IPS-11a (cell line): ENCODE measurements around the gene LAT.
"Not testable (repeated sequence)": the region's sequence is repeated elsewhere in the genome, so short reads cannot be mapped to it uniquely, and the experiment has no call there.

Experiments
- H3K4me3 ChIP-seq: one replicate; pipeline ENCODE4 v1.5.1; 2013; ENCODE audit warnings: low read depth, low read length, control low read depth

The LAT gene

DNA sequence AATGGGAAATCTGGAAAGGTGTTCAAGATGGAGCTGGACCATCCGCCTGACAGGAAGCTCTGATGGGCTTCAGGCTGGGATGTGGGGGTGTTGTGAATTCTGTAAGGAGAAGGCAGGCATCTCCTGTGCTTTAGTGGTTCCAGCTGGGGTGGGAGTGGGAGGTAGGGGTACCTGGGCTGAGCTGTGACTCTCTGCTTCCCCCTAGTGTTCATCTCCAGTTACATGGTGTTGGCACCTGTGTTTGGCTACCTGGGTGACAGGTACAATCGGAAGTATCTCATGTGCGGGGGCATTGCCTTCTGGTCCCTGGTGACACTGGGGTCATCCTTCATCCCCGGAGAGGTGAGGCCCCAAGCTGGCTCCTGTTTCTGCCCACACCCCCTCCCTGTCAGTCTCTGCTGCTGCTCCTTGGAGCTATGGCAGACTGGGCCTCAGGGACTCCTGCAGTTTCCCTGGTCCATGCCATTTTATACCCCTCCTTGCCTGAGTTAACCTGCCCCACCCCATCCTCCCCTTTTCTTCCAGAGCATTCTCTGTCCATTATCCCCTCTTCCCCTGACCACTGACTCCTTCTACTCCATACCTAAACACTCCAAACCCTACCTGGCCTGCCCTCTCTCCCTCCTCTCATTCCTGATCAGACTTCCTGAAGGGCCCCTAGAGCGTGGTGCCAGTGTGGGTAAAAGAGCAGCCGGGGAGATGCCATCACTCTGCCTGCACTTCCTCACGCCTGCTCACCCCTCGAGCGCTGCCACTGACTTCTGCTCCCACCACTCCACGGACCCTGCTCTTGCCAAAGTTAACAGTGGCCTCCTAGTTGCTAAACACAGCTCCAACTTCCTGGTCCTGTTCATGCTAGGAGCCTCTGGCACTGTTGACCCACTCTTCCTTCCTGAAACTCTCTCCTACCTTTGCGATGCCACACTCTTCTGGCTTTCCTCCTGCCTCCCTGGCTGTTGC is 6.9 kb upstream of the LAT start:
- H3K4me3 ChIP-seq = no peak overlapping the region

DNA sequence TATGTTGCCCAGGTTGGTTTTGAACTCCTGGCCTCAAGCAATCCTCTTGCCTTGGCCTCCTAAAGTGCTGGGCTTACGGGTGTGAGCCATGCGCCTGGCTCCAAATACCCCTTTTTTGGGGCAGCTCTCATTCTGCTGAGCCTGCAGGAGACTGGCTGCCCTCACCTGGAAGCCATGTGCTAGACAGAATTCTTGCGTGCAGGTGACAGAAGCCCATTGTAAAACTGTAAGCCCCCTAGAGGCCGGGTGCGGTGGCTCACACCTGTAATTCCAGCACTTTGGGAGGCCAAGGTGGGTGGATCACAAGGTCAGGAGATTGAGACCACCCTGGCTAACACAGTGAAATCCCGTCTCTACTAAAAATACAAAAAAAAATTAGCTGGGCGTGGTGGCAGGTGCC is 4.5 kb upstream of the LAT start:
- H3K4me3 ChIP-seq = not testable (repeated sequence)

DNA sequence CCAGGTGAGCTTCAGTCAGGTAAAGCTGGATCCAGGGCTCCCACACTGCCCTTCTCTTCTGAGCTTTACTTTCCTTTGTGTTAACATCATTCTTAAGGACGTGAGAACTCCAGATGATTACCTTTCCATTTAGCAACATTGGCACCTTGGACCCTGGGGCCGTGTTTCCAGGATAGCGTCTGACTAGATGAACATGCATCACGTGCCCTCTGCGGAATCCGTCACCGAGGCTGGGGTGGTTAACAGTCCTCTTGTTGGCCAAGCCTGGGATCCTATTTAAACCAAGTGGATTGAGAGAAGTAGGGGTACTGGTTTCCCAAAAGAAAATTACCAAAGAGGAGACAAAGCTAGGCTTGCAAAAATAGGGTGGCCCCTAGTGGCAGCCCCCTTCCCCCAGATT is 3.9 kb upstream of the LAT start:
- no peak overlapping the region for H3K4me3 ChIP-seq

DNA sequence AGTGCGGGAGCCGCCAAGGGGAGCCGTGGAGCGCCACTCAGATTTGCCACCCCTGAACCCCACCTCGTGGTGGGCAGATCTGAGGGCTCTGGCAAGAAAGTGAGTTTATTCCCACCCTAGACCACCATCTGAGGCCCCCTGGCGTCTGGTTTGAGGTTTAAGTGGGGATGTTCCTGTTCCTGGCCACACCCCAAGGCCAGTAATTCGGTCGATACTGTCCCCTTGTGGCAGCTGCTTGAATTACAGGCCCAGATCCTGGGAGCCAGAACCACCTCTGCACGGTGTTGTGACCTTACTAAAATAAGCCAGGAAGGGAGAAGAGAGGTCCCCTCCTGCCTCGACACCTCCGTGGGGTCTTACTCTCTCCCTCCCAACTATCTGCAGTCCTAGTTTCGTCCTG is 3.3 kb upstream of the LAT start:
- no peak overlapping the region for H3K4me3 ChIP-seq

DNA sequence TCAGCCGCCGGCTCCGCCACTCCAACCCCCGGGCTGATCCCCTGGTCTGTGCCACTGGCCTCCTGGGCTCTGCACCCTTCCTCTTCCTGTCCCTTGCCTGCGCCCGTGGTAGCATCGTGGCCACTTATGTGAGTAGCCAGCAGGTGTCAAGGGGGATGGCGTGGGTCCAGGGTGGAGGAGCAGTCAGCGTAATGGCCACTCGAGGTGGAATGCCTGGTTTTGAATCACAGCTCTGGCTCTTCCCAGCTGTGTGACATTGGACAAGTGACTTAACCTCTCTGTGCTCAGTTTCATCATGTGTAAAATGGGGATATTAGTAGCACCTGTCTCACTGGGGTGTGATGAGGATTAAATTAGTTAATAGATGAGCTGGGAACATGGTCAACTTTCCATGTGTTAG is 2.4 kb upstream of the LAT start:
- H3K4me3 ChIP-seq = no peak overlapping the region

DNA sequence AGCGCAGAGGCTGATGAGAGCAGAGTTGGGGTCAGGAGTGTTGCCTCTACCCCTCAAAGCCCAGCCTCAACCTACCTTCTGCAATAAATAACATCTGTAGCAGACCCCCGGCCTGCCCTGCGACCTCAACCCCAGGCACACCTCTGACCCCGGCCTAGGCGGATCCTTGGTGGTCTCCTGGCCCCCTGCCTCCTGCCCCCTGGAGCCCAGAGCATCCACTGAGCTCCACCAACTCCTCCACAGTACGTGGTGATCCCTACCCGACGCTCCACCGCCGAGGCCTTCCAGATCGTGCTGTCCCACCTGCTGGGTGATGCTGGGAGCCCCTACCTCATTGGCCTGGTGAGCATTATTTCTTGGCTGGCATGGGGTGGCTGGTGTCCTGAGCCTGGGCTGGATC is 1.9 kb upstream of the LAT start:
- no peak overlapping the region for H3K4me3 ChIP-seq

DNA sequence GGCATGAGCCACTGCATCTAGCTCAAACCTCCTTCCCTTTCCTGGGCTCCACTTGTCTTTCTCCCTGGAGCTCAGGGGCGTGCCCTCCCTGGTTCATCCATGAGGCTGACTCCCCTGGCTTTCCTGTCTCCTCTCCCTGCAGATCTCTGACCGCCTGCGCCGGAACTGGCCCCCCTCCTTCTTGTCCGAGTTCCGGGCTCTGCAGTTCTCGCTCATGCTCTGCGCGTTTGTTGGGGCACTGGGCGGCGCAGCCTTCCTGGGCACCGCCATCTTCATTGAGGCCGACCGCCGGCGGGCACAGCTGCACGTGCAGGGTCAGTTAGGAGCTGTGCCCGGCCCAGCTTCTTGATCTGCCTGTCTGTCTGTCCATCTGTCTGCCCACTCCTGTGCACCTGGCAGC is 1.2 kb upstream of the LAT start:
- no peak overlapping the region for H3K4me3 ChIP-seq

DNA sequence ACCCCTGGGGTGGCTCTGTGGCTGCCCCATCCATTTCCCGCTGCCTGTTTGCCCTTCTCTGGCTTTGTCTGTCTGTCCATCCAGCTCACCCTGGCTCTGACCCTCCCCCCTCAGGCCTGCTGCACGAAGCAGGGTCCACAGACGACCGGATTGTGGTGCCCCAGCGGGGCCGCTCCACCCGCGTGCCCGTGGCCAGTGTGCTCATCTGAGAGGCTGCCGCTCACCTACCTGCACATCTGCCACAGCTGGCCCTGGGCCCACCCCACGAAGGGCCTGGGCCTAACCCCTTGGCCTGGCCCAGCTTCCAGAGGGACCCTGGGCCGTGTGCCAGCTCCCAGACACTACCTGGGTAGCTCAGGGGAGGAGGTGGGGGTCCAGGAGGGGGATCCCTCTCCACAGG is 761 bp upstream of the LAT start:
- no peak overlapping the region for H3K4me3 ChIP-seq

DNA sequence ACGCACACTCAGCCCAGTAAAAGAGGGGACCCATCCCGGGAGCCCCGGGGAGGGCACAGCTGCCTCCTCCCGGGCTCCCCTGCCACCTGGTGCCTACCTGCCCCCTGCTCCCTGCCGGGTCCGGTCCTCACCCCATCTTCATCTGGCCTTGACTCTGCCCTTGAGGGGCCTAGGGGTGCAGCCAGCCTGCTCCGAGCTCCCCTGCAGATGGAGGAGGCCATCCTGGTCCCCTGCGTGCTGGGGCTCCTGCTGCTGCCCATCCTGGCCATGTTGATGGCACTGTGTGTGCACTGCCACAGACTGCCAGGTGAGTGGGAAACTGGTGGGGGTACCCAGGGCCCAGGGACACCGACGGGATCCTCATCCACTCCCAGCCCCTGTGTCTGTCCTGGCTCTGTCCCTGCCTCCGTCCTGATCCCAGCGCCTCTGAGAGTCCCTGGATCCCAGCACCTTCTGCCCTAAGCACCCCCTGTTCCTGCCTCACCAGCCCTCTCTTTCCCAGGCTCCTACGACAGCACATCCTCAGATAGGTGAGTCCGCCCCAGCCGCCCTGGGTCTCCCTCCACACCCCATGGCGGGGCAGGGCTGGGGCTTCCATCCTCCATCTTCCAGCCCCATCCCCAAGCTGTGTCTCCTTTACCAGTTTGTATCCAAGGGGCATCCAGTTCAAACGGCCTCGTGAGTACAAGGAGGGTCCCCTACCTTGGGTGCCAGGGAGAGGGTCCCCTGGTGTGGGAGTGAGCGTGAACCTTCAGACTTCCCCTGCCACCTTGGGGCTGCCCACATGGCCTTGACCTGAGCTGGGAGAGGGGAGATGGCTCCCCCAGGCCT is 574 bp downstream of the LAT start:
- no peak overlapping the region for H3K4me3 ChIP-seq

DNA sequence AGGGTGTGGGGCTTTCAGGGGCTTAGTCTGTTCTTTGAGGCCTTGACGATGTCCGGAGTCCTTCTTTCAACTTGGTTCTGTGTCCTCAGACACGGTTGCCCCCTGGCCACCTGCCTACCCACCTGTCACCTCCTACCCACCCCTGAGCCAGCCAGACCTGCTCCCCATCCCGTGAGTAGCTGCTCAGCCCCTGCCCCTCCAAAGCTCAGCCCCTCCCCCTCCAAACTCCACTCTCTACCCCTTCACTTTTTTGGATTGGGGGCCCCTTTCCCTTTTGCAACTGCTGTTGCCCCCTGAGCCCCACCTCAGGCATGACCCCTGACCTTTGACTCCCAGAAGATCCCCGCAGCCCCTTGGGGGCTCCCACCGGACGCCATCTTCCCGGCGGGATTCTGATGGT is 1.2 kb downstream of the LAT start:
- H3K4me3 ChIP-seq = no peak overlapping the region

DNA sequence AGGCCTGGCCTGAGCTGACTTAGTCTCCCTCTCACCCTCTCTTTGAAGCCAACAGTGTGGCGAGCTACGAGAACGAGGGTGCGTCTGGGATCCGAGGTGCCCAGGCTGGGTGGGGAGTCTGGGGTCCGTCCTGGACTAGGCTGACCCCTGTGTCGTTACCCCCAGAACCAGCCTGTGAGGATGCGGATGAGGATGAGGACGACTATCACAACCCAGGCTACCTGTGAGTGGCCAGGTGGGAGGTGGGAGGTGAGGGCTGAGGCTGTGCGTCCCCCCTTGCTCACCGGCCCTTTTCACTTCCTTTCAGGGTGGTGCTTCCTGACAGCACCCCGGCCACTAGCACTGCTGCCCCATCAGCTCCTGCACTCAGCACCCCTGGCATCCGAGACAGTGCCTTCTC is 1.6 kb downstream of the LAT start:
- H3K4me3 ChIP-seq = no peak overlapping the region

DNA sequence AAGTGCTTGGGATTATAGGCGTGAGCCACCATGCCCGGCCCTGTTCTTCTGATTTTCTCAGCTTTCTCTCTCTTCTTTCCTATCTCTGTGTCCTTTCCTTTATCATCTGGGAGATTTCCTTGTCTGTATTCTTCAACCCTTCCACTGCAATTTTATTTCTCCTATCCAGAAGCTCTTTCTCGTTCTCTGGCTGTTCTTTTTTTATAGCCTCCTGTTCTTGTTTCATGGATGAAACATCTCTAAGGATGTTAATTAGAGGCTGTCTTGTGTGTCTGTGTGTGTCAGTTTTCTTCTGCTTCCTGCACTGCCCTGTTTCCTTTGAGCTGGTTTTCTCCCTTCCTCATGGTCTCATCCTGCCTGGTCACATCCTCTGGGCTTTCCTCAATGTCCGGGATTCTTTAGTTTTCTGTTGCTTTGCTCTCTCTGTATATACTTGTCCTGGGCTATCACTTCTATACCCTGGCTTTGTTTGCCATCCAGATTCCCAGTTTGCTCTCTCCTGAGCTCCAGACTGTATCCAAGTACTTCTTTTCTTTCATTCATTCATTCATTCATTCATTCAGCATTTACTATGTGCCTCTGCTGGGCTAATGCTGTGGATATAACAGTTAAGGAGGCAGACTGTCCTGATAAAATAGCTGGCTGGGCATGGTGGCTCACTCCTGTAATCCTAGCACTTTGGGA is 2.5 kb downstream of the LAT start:
- H3K4me3 ChIP-seq = no peak overlapping the region

DNA sequence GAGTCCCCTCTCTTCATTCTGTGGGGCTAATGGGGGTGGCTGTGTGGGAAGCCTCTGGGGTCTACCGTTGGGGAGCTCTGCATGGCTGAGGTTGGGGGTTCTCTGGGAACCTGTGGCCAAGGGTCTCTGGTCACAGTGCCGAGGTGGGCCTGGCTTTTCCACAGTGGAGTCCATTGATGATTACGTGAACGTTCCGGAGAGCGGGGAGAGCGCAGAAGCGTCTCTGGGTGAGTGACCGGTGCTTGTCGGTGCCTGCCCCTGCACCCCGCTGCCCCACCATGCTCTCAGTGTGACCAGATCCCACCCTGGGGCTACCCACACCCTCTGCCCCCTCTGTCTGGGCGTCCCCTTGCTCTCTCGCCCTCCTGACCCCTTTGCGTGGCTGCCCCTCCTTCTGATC is 4.5 kb downstream of the LAT start:
- H3K4me3 ChIP-seq = no peak overlapping the region

DNA sequence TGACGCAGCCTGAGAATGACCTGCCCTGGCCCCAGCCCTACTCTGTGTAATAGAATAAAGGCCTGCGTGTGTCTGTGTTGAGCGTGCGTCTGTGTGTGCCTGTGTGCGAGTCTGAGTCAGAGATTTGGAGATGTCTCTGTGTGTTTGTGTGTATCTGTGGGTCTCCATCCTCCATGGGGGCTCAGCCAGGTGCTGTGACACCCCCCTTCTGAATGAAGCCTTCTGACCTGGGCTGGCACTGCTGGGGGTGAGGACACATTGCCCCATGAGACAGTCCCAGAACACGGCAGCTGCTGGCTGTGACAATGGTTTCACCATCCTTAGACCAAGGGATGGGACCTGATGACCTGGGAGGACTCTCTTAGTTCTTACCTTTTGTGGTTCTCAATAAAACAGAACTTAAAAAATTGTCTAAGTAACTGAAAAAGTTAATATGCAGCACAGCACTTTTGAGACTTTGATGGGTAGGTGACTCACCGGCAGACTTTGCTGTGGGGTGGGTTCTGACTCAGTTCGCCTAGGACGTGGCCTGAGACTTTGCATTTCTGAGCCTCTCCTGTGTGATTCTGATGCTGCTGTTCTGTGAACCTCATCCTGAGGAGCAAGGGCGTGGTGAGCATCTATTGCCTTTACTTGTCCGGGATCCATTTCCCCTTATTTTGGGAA is 5.7 kb downstream of the LAT start:
- no peak overlapping the region for H3K4me3 ChIP-seq

DNA sequence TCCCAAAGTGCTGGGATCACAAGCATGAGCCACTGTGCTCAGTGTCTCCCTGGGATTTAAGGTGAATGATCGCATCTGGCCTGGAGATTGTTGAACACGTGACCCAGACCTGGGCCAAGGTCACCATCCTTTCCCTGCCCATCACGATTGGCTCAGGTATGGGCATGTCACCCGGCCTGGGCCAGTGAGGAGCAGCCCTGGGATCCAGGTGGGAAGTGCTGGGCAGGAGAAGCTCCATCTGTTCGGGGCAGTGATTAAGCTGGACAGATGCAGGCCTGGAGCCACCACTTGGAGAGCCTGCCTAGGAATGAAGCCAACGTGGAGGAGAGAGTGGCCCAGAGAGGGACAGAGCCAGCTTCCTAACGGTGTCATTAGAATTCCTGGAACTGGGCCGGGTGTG is 6.8 kb downstream of the LAT start:
- no peak overlapping the region for H3K4me3 ChIP-seq

DNA sequence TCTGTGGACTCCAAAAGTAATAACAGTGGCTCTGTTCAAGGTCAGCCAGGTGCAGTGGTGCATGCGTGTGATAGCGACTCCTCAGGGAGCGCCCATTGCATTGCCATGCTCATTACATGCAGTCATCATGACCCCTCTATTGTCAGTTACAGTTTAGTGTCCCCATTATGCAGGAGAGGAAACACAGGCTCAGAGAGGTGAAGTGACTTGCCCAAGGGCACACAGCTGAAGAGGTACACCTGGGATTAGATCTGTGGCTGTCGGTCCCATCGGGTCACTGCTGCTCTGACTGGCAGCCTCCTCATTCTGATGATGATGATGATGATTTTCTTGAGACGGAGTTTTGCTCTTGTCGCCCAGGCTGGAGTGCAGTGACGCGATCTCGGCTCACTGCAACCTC is 7.6 kb downstream of the LAT start:
- no peak overlapping the region for H3K4me3 ChIP-seq

DNA sequence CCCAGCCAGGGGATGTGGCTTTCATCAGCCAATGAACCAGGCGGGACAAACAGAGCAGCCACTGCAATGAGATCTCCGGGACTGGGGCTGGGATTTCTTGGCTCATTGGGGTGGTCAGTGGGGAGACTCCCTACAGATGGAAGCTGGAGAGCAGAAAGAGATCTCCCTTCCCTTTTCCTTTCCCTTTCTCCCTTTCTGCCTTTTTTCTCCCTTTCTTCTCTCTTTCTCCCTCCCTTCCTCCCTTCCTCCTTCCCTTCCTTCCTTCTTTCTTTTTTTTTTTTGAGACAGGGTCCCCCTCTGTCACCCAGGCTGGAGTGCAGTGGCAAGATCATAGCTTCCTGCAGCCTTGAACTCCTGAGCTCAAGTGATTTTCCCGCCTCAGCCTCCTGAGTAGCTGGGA is 14.0 kb downstream of the LAT start:
- H3K4me3 ChIP-seq = no peak overlapping the region

DNA sequence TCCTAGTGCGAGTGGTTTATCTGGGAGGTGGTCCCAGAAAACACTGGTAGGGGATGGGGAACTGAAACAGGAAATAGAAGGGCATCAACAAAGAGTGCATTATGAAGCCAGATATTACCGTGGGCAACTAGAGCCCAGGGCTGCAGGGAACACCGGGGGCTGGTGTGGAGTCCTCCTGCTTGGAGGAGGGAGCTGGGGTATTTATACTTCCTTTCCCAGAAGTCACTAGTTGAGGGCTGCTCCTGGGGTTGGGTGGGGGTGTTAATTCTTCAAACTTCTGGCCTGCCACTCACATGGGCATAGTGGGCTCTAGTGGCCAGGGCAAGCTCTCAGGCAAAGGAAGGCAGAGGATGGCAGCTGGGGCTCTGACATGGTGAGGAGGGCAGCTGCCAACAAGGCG is 14.7 kb downstream of the LAT start:
- no peak overlapping the region for H3K4me3 ChIP-seq

DNA sequence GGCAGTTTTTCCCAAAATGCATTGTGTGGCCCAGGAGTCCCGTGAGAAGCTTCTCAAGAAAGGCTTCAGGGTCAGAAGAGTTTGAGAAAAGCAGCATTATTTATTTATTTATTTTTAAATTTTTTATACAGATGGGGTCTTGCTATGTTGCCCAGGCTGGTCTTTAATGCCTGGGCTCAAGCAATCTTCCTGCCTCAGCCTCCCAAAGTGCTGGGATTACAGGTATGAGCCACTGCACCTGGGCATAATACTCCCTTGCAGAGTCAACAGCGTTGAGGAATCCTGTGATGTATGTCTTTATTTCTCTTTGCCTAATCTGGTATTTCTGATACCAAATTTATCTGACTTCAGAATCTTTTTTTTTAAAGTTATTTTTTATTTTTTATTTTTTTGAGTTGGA is 15.2 kb downstream of the LAT start:
- no peak overlapping the region for H3K4me3 ChIP-seq

DNA sequence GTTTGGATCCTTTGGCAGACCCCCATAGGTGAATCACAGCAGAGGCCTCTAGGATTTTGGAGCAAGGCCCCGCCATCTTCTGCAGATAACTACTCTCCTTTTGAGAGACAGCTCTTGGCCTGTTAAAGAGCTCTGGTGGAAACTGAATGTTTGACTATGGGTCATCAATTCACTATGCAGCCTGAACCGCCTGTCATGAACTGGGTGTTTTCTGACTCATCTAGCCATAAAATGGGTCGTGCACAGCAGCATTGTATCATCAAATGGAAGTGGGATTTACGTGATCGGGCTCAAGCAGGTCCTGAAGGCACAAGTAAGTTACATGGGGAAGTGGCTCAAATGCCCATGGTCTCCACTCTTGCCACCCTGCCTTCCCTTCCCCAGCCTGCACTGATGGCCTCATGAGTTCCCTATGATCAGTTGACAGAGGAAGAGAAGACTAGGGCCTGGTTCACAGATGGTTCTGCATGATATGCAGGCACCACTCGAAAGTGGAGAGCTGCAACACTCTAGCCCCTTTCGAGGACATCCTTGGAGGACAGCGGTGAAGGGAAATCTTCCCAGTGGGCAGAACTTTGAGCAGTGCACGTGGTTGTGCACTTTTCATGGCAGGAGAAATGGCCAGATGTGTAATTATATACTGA is 19.8 kb downstream of the LAT start:
- H3K4me3 ChIP-seq = not testable (repeated sequence)
